Suprapubic skin (tissue), 4 donors: ENCODE results near the gene TCF7. TPM values are rescaled to one million over a fixed set of nuclear protein-coding genes. Genes with fewer than 3 reads are reported as not detected.

Source experiments
- DNase-seq, 2 donors: peaks; one replicate each; pipeline ENCODE4 v3.0.0-alpha.2; 2019; ENCODE audit warnings: low spot score in 2 of 2
- H3K27ac ChIP-seq: fragments of 200-600 bp; sonication (generic); one replicate; pipeline ENCODE4 v1.5.1; 2019
- H3K27me3 ChIP-seq: fragments of 200-600 bp; sonication (generic); one replicate; pipeline ENCODE4 v1.5.1; 2019
- H3K36me3 ChIP-seq: fragments of 200-600 bp; sonication (generic); one replicate; pipeline ENCODE4 v1.5.1; 2019
- H3K4me1 ChIP-seq: fragments of 200-600 bp; sonication (generic); one replicate; pipeline ENCODE4 v1.5.1; 2019
- H3K4me3 ChIP-seq: fragments of 200-600 bp; sonication (generic); one replicate; pipeline ENCODE4 v1.5.1; 2019; ENCODE audit warnings: mild to moderate bottlenecking
- H3K9me3 ChIP-seq: fragments of 200-600 bp; sonication (generic); one replicate; pipeline ENCODE4 v1.5.1; 2019
- CTCF ChIP-seq, 2 donors: fragments of 200-600 bp in 1 of 2; fragments of 450-650 bp in 1 of 2; sonication (generic) in 1 of 2; IDR thresholded peaks; one replicate each; pipeline ENCODE4 v1.5.1; 2016 to 2019; ENCODE audit warnings: antibody characterized with exemption in 2 of 2, mild to moderate bottlenecking in 1 of 2, moderate library complexity in 1 of 2
- EP300 ChIP-seq: sonication (generic); formaldehyde crosslinking; IDR thresholded peaks from one replicate; pipeline ENCODE4 v1.6.1; 2017; ENCODE audit warnings: antibody characterized with exemption
- POLR2A ChIP-seq, 2 donors: fragments of 450-650 bp; IDR thresholded peaks; one replicate each; pipeline ENCODE4 v1.6.1; 2017; ENCODE audit warnings: antibody characterized with exemption in 2 of 2, mild to moderate bottlenecking in 2 of 2, moderate library complexity in 2 of 2
- POLR2AphosphoS5 ChIP-seq, 3 donors: sonication (generic); formaldehyde crosslinking; IDR thresholded peaks; one replicate each; pipeline ENCODE4 v1.6.1; 2017; ENCODE audit warnings: antibody characterized with exemption in 3 of 3
- WGBS: methylation state at CpG from one replicate; pipeline ENCODE4 v1.1.5; 2018; 5-methylcytosine and 5-hydroxymethylcytosine counted together
- total RNA-seq, 4 donors: library from RNA; depleted of rRNA; stranded (reverse); fragments of >200 nt; gene quantifications; one replicate each; pipeline ENCODE4 v1.1.0, GENCODE V29; 2016

TCF7 gene
- total RNA-seq, 4 donors from 2014 or later = 2.9 to 7.2 (median 4.9) TPM

GRCh38 chr5:134153241-134153640 lies 38.8 kb downstream of the TCF7 start:
- Histone ChIP-seq H3K9me3 (no peaks in the 10 kb centered on the region), H3K27ac (no peak overlapping the region), H3K36me3 (peaks cover 81% of the 10 kb centered on the region), H3K27me3 (no peaks in the 10 kb centered on the region), H3K4me1 (peaks cover 19% of the 10 kb centered on the region), H3K4me3 (no peak overlapping the region)
- TF ChIP-seq CTCF (IDR thresholded peaks at IDR 0.05) = no peak
- DNase-seq = no peak
- 93% methylated on average over 3 of the region's 3 CpGs for WGBS

- H3K4me3 ChIP-seq = no peak overlapping the region
Observed at GRCh38 chr5:134153657-134154056, 39.2 kb downstream of the TCF7 start.

GRCh38 chr5:134161513-134162395 lies 47.3 kb downstream of the TCF7 start:
- H3K27ac ChIP-seq = no peak overlapping the region
- H3K36me3 ChIP-seq = peaks cover 86% of the 10 kb centered on the region
- H3K4me3 ChIP-seq = no peak overlapping the region
- no peaks in the 10 kb centered on the region for H3K27me3 ChIP-seq
- no peak for DNase-seq
- WGBS = 93% methylated on average over 6 of the region's 6 CpGs
- H3K9me3 ChIP-seq = no peaks in the 10 kb centered on the region
- H3K4me1 ChIP-seq = no peaks in the 10 kb centered on the region
- TF ChIP-seq POLR2AphosphoS5 (IDR thresholded peaks at IDR 0.05) (no peak), POLR2A (IDR thresholded peaks at IDR 0.05) (no peak), CTCF (IDR thresholded peaks at IDR 0.05) (no peak), EP300 (no peak)

More at GRCh38 chr5:134153657-134154056, 39.2 kb downstream of the TCF7 start:
- WGBS = 100% methylated on average over 1 of the region's 1 CpG
- no peak overlapping the region for H3K27ac ChIP-seq
- no peak for DNase-seq
- peaks cover 15% of the 10 kb centered on the region for H3K4me1 ChIP-seq
- peaks cover 81% of the 10 kb centered on the region for H3K36me3 ChIP-seq
- no peaks in the 10 kb centered on the region for H3K9me3 ChIP-seq
- TF ChIP-seq CTCF (IDR thresholded peaks at IDR 0.05) (no peak), POLR2A (IDR thresholded peaks at IDR 0.05) (no peak), EP300 (no peak), POLR2AphosphoS5 (IDR thresholded peaks at IDR 0.05) (no peak)
- no peaks in the 10 kb centered on the region for H3K27me3 ChIP-seq

- TF ChIP-seq EP300 = no peak
- no peak for TF ChIP-seq POLR2AphosphoS5 (IDR thresholded peaks at IDR 0.05)
- no peak for TF ChIP-seq CTCF (IDR thresholded peaks at IDR 0.05)
- TF ChIP-seq POLR2A (IDR thresholded peaks at IDR 0.05) = no peak
- Histone ChIP-seq H3K4me1 (no peaks in the 10 kb centered on the region), H3K27ac (no peak overlapping the region), H3K27me3 (no peaks in the 10 kb centered on the region), H3K9me3 (no peaks in the 10 kb centered on the region), H3K4me3 (no peak overlapping the region), H3K36me3 (peaks cover 85% of the 10 kb centered on the region)
- no peak for DNase-seq
- WGBS = 96% methylated on average over 5 of the region's 5 CpGs
Observed at GRCh38 chr5:134162592-134162991, 48.1 kb downstream of the TCF7 start.

- no peaks in the 10 kb centered on the region for H3K9me3 ChIP-seq
- no peaks in the 10 kb centered on the region for H3K27me3 ChIP-seq
- no peak overlapping the region for H3K27ac ChIP-seq
- H3K4me3 ChIP-seq = no peak overlapping the region
- no peak for TF ChIP-seq EP300
- TF ChIP-seq POLR2A (IDR thresholded peaks at IDR 0.05) = no peak
- no peak for TF ChIP-seq POLR2AphosphoS5 (IDR thresholded peaks at IDR 0.05)
- no peak for TF ChIP-seq CTCF (IDR thresholded peaks at IDR 0.05)
- 81% methylated on average over 4 of the region's 4 CpGs for WGBS
- H3K36me3 ChIP-seq = peaks cover 54% of the 10 kb centered on the region
- H3K4me1 ChIP-seq = peaks cover 38% of the 10 kb centered on the region
- no peak for DNase-seq
Observed at GRCh38 chr5:134171972-134172371, 57.5 kb downstream of the TCF7 start.
